K562 (cell line): ENCODE data around the gene SHFL. TPM values are rescaled to one million over a fixed set of nuclear protein-coding genes. Genes with fewer than 3 reads are reported as not detected.
A peak's percentile ranks its signal among the peaks of the same experiment; 100 is the strongest.

Source experiments
- BRF1 ChIP-seq: IDR thresholded peaks from 3 replicates; pipeline ENCODE4 v1.6.1; 2011; ENCODE audit warnings: borderline replicate concordance, mild to moderate bottlenecking; ENCODE audit not compliant: insufficient read length; ENCODE audit errors: extremely low read depth
- CLOCK ChIP-seq: fragments of 250-450 bp; sonication (Bioruptor Pico); IDR thresholded peaks from 2 replicates; pipeline ENCODE4 v1.4.0; 2020; ENCODE audit warnings: mild to moderate bottlenecking, moderate library complexity, borderline replicate concordance
- DLX4 ChIP-seq: fragments of 250-450 bp; sonication (Bioruptor Pico); IDR thresholded peaks from 2 replicates; pipeline ENCODE4 v1.6.1; 2021; ENCODE audit warnings: mild to moderate bottlenecking
- DMBX1 ChIP-seq: fragments of 250-450 bp; sonication (Bioruptor Pico); IDR thresholded peaks from 2 replicates; pipeline ENCODE4 v1.8.0; 2022; ENCODE audit warnings: inconsistent platforms, mild to moderate bottlenecking, moderate library complexity, borderline replicate concordance
- GABPB1 ChIP-seq: sonication (generic); formaldehyde crosslinking; IDR thresholded peaks from 2 replicates; pipeline ENCODE4 v1.8.0; 2022; ENCODE audit warnings: mild to moderate bottlenecking, missing genetic modification reagents
- HMGN3 ChIP-seq: IDR thresholded peaks from 2 replicates; pipeline ENCODE4 v1.6.1; 2011; ENCODE audit warnings: borderline replicate concordance, low read depth, mild to moderate bottlenecking, mixed read lengths, low read length; ENCODE audit not compliant: insufficient read length; ENCODE audit errors: extremely low read depth
- MLX ChIP-seq, 2 experiments: fragments of 450-650 bp in 1 of 2; sonication (generic) in 1 of 2; formaldehyde crosslinking; conservative IDR thresholded peaks; 2 replicates each; pipeline versions ENCODE4 v1.4.0 to v1.8.1; 2020 to 2022; ENCODE audit warnings: mild to moderate bottlenecking in 1 of 2, missing genetic modification reagents in 1 of 2
- PHTF2 ChIP-seq: fragments of 250-450 bp; sonication (Bioruptor Pico); IDR thresholded peaks from 2 replicates; pipeline ENCODE4 v1.5.0; 2021; ENCODE audit warnings: mild to moderate bottlenecking
- PRPF4 ChIP-seq: fragments of 200-400 bp; formaldehyde crosslinking; IDR thresholded peaks from one replicate; pipeline ENCODE4 v1.6.1; 2017; ENCODE audit warnings: low read length, low read depth, mild to moderate bottlenecking; ENCODE audit not compliant: insufficient read depth, poor library complexity, severe bottlenecking
- ZBTB11 ChIP-seq, 3 experiments: fragments of 200-800 bp in 1 of 3; fragments of 250-450 bp in 1 of 3; fragments of 450-650 bp in 1 of 3; sonication (Bioruptor Pico) in 1 of 3; sonication (Bioruptor generic) in 1 of 3; formaldehyde crosslinking in 1 of 3; IDR thresholded peaks; 2 replicates each; pipeline versions ENCODE4 v1.6.1 to v1.8.0; 2016 to 2022; ENCODE audit warnings: mild to moderate bottlenecking in 2 of 3, missing genetic modification characterization in 2 of 3, missing compliant biosample characterization in 1 of 3, moderate library complexity in 1 of 3
- ZNF174 ChIP-seq: fragments of 250-450 bp; sonication (Bioruptor Pico); IDR thresholded peaks from 2 replicates; pipeline ENCODE4 v1.4.0; 2020; ENCODE audit warnings: mild to moderate bottlenecking
- ZNF354B ChIP-seq: fragments of 250-450 bp; sonication (Bioruptor Pico); IDR thresholded peaks from 2 replicates; pipeline ENCODE4 v1.4.0; 2020
- polyA plus RNA-seq, 8 experiments: library from polyadenylated mRNA; depleted of rRNA in 4 of 8; stranded (reverse) in 5 of 8; unstranded in 3 of 8; fragments of >200 nt; fragmentation: Nextera tagmentation in 2 of 8; fragmentation: Illumina TruSeq in 1 of 8; extraction: Ambion mirVana in 2 of 8; extraction: Trizol in 1 of 8; gene quantifications; 2 replicates each; pipeline versions ENCODE4 v1.2.1 to v1.2.3, GENCODE V29; 2011 to 2014; ENCODE audit warnings: inconsistent platforms in 1 of 8, missing spikeins in 1 of 8
- total RNA-seq, 7 experiments: library from RNA; depleted of rRNA in 6 of 7; stranded (reverse); fragments of >200 nt in 6 of 7; fragmentation: Illumina TruSeq in 2 of 7; extraction: Trizol in 2 of 7; gene quantifications; 2 replicates each; pipeline versions ENCODE4 v1.2.1 to v1.2.3, GENCODE V29; 2011 to 2021; ENCODE audit warnings: low replicate concordance in 1 of 7
- TF ChIP-seq, protein P1 (sequence below): fragments of 250-450 bp; sonication (Bioruptor Pico); IDR thresholded peaks from 2 replicates; pipeline ENCODE4 v1.4.0; 2020; ENCODE audit warnings: borderline replicate concordance
- TF ChIP-seq, protein P2 (sequence below): sonication (generic); formaldehyde crosslinking; IDR thresholded peaks from 2 replicates; pipeline ENCODE4 v1.8.1; 2023; ENCODE audit warnings: mild to moderate bottlenecking, missing genetic modification reagents, moderate library complexity

Gene SHFL
- total and polyA plus RNA-seq, 9 of the 15 experiments (the other 6 are each of a cell fraction or from before 2014, with no cell fraction given), result 1.5 to 25.7 (median 13.0) TPM

- TF ChIP-seq PRPF4 (no peak), ZNF174 (CRISPR knock-in tag) (no peak), CLOCK (no peak), HMGN3 (peak; percentile 47), PHTF2 (CRISPR knock-in tag) (no peak), MLX (CRISPR knock-in tag; conservative IDR thresholded peaks at IDR 0.05) (no peak), ZNF354B (CRISPR knock-in tag) (no peak), DLX4 (CRISPR knock-in tag) (no peak), GABPB1 (CRISPR knock-in tag) (no peak), BRF1 (no peak), ZBTB11 (CRISPR knock-in tag; IDR thresholded peaks at IDR 0.05) (no peak), DMBX1 (CRISPR knock-in tag) (no peak)
- TF ChIP-seq, protein P1, sequence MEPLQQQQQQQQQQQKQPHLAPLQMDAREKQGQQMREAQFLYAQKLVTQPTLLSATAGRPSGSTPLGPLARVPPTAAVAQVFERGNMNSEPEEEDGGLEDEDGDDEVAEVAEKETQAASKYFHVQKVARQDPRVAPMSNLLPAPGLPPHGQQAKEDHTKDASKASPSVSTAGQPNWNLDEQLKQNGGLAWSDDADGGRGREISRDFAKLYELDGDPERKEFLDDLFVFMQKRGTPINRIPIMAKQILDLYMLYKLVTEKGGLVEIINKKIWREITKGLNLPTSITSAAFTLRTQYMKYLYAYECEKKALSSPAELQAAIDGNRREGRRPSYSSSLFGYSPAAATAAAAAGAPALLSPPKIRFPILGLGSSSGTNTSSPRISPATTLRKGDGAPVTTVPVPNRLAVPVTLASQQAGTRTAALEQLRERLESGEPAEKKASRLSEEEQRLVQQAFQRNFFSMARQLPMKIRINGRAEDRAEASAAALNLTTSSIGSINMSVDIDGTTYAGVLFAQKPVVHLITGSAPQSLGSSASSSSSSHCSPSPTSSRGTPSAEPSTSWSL (CRISPR knock-in tag), result no peak
- TF ChIP-seq, protein P2, sequence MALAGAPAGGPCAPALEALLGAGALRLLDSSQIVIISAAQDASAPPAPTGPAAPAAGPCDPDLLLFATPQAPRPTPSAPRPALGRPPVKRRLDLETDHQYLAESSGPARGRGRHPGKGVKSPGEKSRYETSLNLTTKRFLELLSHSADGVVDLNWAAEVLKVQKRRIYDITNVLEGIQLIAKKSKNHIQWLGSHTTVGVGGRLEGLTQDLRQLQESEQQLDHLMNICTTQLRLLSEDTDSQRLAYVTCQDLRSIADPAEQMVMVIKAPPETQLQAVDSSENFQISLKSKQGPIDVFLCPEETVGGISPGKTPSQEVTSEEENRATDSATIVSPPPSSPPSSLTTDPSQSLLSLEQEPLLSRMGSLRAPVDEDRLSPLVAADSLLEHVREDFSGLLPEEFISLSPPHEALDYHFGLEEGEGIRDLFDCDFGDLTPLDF (CRISPR knock-in tag), result no peak
These were observed at the start of gene SHFL (continued) for GRCh38 chr19:10085641-10086590.
